Midbrain (tissue), 1 donor: ENCODE results near the gene TPBGL.

Experiments used
- DNase-seq: peaks from one replicate; lab custom pipeline; 2025; lab: John Stamatoyannopoulos, UW

Gene TPBGL

DNA sequence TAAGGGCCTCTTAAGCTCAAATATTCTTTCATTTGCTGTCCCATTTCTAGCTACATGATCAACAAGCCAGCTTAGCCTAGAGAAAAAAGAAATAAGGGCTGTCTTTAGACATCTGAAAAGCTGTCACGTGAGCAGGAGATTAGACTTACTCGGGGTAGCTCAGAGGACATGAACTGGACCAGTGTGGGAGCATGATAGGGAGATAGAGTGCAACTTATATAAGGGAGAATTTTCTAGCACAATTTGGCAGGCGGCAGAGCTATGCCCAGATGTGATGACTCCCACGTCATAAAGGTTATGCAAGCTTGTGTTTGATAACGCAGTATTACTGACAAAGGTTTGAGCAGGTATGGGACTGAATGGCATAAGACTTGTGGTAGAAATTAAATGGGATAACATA is 28.2 kb upstream of the TPBGL start:
- DNase-seq = no peak

DNA sequence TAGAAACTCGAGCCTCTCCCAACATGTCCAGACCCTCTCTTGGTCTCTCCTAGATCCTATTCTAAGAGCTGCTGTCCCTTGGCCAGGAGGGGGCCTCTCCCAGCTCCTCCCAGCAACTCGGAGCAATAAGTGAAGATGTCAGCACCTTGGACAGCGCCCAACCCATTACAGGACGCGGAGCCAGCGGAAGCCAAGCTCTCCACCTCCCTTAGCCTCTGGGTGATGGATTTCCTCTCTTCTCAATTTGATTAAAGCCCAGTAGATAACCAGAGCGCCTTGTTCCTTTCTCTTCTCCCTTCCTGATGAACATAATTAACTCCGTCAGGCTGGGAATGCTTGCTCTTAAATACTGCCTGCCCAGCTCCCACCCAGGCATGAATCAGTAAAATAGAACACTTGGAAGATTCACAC is 26.2 kb upstream of the TPBGL start:
- DNase-seq = peak; percentile 24

DNA sequence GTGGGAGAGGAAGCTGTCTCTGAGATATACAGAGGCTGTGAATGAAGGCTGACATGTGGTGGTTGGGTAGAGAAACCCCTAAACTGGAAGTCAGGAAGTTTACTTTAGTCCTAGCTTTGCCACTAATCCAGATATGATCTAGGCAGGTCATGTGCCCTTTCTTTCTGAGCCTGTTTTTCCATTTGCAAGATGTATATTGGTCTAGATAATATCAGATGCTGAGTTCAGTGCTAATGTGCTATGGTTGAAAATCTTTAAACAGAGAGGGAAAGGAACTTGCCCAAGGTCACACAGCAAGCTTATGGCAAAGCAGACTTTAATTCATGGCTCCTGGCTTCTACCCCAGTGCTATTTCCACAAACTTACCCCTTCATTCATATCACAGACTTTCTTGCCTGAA is 25.7 kb upstream of the TPBGL start:
- DNase-seq = no peak

DNA sequence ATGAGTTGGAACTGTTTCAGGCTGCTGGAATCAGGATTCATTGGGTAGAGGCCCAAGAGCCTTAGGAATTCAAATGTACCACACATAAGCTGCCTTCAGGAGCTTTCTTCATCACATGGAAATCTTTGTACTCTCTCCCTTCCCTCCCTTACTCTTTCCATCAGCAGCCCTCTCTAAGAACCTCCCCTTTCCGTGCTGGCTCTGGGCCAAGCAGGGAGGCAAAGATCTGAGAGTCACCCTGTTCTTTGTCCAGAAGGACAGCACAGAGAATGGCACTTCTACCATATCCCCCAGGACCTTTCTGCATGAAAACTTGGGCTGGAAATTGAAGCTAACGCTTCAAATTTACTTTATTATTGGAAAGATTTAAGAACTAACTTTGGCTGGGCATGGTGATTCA is 20.7 kb upstream of the TPBGL start:
- DNase-seq = no peak

DNA sequence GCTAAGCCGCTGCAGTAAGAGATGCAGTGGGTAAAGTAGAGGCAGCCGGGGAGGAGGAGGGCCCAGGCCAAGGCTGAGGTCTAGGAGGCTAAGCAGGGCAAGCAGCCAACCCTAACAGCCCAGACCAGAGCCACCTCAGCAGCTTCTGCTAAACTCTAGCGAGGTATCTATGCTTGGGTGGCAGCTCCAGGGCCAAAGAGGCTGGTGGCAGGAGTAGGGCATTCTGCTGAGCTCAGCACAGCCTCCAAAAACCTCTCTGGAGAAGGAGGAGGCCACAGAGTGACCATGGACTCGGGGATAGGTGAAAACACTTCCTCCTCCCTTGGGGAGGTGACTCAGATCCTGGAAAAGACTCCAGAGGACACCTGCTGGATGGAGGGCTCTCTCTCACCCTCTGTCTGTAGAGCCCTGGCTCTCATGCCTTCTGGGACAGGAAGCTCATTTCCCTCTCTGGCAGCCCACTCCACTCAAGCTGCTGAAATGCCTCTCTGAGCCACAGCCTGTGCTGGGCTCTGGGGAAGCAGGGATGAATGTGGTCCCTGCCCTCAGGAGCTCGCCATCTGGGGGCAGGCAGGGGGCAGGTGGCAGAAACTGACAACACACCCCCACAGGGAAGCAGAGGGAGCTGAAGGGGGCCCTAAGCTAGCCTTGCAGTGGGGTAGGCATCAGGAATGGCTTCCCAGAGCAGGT is 16.5 kb upstream of the TPBGL start:
- no peak for DNase-seq

DNA sequence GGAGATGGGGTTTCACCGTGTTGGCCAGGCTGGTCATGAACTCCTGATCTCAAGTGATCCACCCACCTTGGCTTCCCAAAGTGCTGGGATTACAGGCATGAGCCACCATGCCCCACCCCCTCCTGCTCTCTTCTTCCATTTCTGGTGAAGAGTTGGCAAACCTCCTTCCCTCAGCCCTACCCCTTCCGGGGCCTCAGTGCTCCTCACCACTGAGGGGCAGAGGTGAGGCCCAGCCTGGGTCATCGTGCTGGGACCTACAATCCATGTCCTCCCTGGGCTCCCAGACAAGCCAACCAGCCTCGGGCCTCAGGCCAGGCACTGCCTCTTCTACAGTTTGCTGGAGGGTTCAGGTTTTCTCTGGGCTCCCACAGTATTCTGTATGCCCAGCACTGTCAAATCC is 14.8 kb upstream of the TPBGL start:
- DNase-seq = no peak

DNA sequence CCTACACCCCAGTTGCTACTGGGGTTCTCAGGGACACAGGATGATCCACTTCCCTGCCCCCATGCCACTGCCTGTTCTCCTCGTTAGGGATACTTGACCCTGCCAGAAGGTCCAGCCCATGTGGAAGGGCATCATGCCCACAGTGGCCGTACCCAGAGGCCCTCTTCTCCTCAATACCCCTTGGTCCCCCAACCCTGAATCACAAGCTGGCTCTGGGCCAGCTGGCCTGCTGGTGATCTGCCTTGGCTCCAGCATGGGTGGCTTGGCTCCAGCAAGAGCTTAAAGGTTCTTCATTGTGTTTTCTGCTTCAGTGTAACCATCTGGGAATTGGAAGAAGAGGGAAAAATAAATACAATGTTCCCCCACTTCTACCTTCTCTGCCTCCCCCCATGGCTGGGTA is 11.1 kb upstream of the TPBGL start:
- DNase-seq = no peak

DNA sequence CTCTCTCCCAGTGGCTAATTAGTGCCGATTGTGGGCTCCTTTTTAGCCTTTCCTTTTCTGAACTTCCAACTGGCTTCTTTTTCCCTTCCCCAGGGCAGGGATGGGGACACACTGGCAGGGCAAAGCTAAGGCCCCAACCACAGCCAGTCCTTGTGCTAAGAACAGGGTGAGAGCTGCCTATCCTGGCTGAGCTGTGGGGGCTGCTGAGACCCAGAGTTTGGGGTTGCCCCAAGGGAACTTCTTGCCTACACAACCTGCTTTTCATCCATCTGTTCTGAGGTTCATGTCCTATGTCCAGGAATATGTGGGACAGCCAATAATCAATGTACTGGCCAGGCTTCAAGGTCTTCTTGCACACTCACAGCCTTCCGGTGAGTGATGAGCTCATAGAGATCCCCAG is 10.0 kb upstream of the TPBGL start:
- DNase-seq = no peak

DNA sequence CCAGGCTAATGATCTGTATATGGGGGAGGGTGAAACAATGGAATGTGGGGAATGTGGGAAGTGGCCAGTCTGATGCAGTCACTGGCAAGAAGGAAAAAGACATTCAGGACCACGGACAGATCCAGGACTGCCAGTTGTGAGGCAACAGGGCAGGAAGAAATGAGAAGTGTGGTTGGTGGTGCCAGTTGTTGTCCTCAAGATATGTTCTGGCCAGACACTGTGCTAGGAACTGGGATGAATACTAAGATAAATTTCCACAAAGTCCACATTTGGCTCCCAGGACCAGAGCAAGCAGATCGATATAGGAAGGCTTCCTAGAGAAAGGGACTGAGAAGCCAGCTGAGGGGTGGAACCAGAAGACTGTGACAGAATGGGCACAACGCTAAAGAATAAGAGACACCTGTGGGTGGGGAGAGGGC is 6.8 kb upstream of the TPBGL start:
- DNase-seq = no peak

DNA sequence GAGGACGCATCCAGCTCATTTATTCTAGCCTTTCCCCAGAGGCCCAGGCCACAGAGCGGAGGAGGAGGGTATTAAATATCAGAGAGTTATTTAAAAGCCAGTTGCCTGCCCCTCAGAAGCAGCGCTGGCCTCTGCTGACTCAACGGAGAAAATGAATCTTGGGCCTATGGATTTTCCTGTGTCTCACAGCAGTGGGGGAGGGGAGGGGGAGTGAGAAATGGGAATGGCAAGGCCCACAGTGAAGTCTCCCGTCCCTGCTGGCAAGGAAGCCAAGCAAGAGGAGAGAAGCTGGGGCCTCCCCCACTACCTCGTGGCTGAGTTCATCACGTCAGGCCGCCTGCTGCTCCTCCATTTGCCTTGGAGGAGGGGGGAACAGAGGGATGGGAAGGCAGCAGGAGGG is 4.5 kb upstream of the TPBGL start:
- no peak for DNase-seq

DNA sequence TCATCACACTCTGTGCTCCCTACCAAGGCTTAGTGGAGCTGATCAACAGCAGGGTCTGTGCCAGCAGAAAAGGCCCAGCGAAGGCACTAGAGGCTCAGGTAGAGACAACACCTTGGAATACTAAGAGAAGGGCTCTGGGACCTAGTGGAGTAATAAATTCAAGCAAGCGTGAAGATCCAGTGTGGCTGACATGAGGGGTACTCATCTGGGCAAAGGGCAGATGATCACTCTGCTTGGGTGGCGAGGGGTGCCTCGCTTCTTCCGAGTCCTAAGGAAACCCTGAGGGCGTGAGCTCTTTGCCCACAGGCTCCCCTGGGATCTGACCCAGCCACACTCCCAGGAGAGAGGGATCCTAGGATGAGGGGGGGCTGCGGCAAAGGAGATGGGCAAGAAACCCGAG is 3.5 kb upstream of the TPBGL start:
- DNase-seq = no peak

DNA sequence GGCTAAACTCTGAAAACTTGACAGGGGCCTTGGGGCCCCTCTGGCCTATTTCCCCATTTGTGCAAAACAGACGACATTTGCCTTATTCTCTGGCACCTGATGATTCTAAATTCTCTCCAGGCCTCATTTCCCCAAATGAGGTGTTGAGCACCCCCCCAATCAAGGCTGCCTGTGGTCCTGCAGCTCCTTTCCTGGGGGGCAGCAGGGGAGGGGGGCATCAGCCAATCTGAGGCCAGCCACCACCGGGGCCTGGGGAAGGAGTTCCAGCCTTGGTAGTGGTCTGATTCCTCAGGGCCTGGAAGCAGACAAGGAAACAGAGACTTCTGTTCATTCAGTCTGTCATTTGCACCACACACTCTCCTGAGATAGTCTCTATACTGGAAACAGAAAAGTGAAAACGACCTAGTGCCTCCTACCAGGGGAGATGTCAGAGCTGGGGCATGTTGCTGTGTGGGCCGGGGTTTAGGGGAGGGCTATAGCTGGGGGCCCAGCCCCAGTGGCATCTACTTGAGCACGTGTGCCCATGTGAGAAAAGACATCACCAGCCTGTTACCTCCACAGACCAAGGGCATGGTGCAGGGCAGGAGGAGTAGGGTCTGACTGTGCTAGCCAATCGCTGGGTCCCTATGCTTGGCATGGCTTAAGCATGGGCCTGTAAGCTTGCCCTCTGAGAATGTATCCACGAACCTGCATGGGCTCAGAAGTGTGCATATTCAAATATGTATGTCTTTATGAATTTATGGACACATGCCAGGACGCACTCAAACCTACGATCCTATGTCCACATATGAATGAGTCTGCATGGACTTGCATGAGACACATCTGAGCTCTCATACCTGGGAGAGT is 1.8 kb upstream of the TPBGL start:
- no peak for DNase-seq

DNA sequence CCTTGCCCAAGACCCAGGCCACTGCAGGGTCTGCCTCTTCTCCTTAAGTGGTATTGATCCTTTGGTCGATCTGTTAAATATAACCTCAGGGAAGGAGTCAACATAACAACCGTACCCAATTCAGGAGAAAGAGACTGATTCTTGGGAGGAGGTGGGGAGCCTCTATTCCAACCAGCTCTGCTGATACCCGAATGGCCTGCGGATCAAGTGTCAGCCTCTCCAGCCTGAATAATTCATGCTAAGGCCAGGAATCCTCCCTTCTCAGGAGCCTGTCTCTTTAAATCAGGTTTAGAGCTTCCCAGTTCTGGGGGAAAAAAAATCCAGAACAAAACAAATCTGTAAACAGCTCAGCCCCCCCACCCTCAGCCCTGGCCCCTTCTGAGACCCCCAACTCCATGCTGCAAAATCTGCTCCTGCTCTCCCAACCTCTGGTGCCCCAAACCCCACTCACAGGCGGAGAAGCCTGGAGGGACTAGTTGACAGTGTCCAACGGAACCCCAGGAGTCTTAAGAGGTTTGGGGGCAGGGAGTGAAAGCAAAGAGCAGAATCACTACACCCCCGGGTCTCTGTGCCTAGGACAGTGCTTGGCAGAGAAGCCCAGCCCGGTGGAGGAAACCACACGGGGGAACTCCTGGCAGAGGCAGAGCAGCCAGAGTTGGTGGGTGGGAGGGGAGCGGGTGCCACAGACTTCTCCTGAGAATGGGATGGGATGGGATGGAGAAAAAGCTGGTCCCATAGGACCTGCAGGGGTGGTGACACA is 863 bp upstream of the TPBGL start:
- no peak for DNase-seq

DNA sequence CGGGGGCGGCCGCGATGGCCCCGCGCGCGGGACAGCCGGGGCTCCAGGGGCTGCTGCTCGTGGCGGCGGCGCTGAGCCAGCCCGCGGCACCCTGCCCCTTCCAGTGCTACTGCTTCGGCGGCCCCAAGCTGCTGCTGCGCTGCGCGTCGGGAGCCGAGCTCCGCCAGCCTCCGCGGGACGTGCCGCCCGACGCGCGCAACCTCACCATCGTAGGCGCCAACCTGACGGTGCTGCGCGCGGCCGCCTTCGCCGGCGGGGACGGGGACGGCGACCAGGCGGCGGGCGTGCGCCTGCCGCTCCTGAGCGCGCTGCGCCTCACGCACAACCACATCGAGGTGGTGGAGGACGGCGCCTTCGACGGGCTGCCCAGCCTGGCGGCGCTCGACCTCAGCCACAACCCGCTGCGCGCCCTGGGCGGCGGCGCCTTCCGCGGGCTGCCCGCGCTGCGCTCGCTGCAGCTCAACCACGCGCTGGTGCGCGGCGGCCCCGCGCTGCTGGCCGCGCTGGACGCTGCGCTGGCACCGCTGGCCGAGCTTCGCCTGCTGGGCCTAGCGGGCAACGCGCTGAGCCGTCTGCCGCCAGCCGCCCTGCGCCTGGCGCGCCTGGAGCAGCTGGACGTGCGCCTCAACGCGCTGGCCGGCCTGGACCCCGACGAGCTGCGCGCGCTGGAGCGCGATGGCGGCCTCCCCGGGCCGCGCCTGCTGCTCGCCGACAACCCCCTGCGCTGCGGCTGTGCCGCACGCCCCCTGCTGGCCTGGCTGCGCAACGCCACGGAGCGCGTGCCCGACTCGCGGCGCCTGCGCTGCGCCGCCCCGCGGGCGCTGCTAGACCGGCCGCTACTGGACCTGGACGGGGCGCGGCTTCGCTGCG is 697 bp downstream of the TPBGL start:
- peak; percentile 76 for DNase-seq

DNA sequence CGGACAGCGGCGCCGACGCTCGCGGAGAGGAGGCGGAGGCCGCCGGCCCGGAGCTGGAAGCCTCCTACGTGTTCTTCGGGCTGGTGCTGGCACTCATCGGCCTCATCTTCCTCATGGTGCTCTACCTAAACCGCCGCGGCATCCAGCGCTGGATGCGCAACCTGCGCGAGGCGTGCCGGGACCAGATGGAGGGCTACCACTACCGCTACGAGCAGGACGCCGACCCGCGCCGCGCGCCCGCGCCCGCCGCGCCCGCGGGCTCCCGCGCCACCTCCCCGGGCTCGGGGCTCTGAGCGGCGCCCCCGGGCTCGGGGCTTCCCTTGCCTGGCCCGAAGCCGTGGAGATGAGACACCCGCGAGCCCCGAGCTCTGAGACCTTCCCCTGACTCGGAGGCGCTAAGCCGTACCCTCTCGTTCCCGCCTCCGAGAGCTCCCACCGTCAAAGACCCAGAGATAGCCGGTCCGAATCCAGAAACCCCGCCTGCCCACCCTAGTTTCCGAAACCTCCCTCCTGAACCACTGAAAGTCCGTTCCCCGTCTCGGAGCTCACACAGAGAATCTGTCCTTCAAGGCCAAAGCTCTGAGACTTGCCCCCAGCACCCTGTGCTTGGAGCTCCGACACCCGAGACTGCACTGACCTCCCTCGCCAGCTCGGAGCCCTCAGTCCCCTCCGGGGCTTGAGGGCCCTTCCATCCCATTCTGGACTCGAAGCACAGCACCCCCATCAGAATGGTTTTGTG is 1.5 kb downstream of the TPBGL start:
- DNase-seq = no peak

DNA sequence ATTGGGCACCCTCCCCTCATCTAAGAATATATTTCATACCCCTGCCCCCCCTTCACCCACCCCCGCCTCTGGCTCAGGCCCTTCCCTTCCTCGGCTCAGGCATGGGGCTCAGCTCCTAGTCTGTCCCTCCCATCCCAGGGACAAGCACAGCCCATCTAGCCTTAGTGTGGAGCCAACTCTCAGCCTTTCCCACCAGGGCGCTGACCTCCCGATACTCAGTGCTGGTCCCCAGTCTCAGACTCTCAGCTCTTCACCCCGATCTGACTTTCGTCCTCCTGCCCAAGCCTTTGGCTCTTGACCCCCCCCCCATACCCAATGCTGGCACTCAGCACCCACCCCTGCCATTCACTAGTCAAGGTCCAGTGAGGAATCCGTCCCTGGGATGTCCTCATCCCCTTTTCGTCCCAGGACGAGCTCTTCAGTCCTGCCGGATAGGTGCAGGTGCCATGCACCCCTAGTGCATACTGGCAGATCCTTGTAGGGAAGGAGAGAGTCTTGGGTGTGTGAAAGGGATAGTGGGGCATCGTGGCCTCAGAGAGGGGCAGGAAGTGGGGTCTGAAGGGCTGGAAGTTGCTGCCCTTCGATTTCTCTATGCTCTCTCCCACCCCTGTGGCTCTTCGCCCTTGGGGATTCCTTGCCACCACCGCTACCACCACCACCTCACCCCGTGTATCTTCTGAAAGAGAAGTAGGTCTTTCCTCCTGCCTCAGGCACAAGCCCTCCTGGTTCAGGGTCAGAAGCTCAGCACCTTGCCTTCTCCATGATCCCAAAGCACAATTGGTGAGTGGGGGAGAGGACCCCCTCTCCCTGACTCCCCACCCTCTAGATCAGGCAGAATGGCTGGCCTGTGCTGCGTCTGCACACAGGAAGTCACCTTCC is 2.4 kb downstream of the TPBGL start:
- no peak for DNase-seq

DNA sequence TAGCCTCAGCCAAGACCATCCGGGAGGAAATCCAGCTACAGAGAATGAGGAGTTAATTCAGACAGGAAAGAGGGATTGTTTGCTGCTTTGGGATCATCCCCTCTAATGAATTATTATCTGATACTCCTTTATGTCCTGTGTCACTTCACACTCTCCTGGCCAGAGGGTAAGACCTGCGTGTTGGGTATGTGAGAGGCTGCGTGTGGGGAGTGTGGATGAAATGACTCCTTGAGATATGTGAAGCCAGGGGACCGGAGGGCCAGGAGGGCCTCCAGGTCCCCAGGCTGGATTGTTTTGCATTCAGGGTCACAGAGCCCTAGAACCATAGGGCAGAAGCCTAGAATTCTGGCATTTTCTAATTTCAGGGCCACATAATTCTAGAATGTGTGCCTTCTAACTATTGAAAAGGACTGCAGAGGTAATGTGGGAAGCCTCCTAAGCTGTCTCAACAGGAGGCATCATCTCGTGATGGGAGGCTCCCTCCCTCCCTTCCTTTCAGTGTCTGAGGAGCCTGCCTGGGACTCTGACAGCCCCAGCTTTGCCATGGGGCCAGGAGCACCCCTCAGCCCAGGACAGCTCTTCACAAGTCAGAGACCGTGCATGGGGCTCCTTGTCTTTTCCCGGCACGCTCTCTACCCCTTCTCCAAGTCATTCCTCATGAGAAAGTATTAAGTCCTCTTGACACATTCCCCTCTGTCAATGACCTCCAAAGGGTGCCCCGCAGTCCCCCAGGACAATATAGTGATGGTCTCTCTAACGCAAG is 3.7 kb downstream of the TPBGL start:
- DNase-seq = no peak

DNA sequence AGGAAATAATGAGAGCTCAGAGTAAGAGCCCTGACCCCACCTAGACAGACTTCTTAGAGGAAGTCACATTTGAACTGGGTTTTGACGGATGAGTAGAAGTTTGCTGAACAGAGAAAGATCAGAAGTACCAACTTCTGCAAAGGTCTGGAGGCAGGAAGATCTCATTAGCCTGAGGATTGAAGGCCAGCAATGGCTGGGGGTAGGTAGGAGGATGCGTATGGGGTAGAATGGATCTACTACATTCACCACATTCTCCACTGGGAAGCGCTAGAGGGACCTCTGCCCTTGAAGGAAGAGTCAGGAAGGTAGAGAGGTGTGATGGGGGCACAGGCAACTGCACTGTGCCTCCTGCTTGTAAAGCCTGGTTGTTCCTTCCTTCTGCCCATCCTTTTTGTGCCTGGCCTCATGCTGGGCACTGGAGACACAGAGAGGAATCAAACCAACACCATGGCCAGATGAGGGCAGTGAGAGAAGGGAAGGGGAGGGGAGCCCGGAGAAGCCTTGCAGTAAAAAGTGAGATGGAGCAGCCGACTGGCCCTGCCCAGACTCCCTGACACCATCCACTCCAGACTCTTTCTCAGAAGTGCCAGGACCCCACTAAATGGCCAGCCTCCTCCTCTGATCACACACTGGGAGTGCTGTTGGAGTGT is 4.9 kb downstream of the TPBGL start:
- DNase-seq = no peak
